OCI-M2 (cell line): ENCODE measurements around the gene LCN2.

Experiments
- DNase-seq: peaks from one replicate; lab custom pipeline; 2025; ENCODE audit not compliant: unreplicated experiment; lab: John Stamatoyannopoulos, UW

The LCN2 gene

GRCh38 chr9:128191406-128192046, 42.3 kb downstream of the LCN2 start, which contains the start of gene CIZ1:
Gene CIZ1, minus strand, starts transcription at chr9:128191572. Its CDS starts 715 bp downstream, at chr9:128190857.
- no peak for DNase-seq

- no peak for DNase-seq
These were observed 43.5 kb downstream of the LCN2 start for GRCh38 chr9:128192601-128193371.

GRCh38 chr9:128193469-128194096, 44.3 kb downstream of the LCN2 start:
- no peak for DNase-seq

GRCh38 chr9:128201441-128202369, 52.5 kb downstream of the LCN2 start:
- no peak for DNase-seq

- no peak for DNase-seq
These were observed 53.4 kb downstream of the LCN2 start for GRCh38 chr9:128202648-128203023.
